K562 (cell line): ENCODE results near the gene MGAT5. TPM values are rescaled to one million over a fixed set of nuclear protein-coding genes. Genes with fewer than 3 reads are reported as not detected.

Experiments used
- KDM2B ChIP-seq: fragments of 250-450 bp; sonication (Bioruptor Pico); IDR thresholded peaks from 2 replicates; pipeline ENCODE4 v1.8.0; 2021; ENCODE audit warnings: mild to moderate bottlenecking, moderate library complexity
- MITF ChIP-seq: IDR thresholded peaks from 2 replicates; pipeline ENCODE4 v1.6.1; 2014; ENCODE audit warnings: antibody characterized with exemption
- NFIC ChIP-seq: fragments of 450-650 bp; IDR thresholded peaks from 2 replicates; pipeline ENCODE4 v1.6.1; 2017; ENCODE audit warnings: mild to moderate bottlenecking, inconsistent platforms
- REST ChIP-seq, 2 experiments: fragments of 450-650 bp; formaldehyde crosslinking in 1 of 2; IDR thresholded peaks; 2 replicates each; pipeline versions ENCODE4 v1.4.0 to v1.6.1; 2014 to 2020; ENCODE audit warnings: mild to moderate bottlenecking in 2 of 2, borderline replicate concordance in 1 of 2, low read depth in 1 of 2
- TOE1 ChIP-seq, 2 experiments: fragments of 450-650 bp in 1 of 2; sonication (generic) in 1 of 2; formaldehyde crosslinking in 1 of 2; IDR thresholded peaks; 2 replicates each; pipeline versions ENCODE4 v1.7.1 to v1.8.0; 2016 to 2022; ENCODE audit warnings: borderline replicate concordance in 2 of 2, mild to moderate bottlenecking in 2 of 2, antibody characterized with exemption in 1 of 2, inconsistent platforms in 1 of 2, low read depth in 1 of 2, missing genetic modification reagents in 1 of 2, moderate library complexity in 1 of 2
- ZBTB40 ChIP-seq, 2 experiments: fragments of 450-650 bp in 1 of 2; sonication (generic) in 1 of 2; formaldehyde crosslinking in 1 of 2; IDR thresholded peaks; 2 replicates each; pipeline versions ENCODE4 v1.7.1 to v1.9.0; 2016 to 2022; ENCODE audit warnings: inconsistent platforms in 1 of 2, mild to moderate bottlenecking in 1 of 2, missing genetic modification reagents in 1 of 2
- ZNF23 ChIP-seq: fragments of 250-450 bp; sonication (Bioruptor Pico); IDR thresholded peaks from 2 replicates; pipeline ENCODE4 v1.4.0; 2020; ENCODE audit warnings: mild to moderate bottlenecking
- ZNF354B ChIP-seq: fragments of 250-450 bp; sonication (Bioruptor Pico); IDR thresholded peaks from 2 replicates; pipeline ENCODE4 v1.4.0; 2020
- polyA plus RNA-seq, 8 experiments: library from polyadenylated mRNA; depleted of rRNA in 4 of 8; stranded (reverse) in 5 of 8; unstranded in 3 of 8; fragments of >200 nt; fragmentation: Nextera tagmentation in 2 of 8; fragmentation: Illumina TruSeq in 1 of 8; extraction: Ambion mirVana in 2 of 8; extraction: Trizol in 1 of 8; gene quantifications; 2 replicates each; pipeline versions ENCODE4 v1.2.1 to v1.2.3, GENCODE V29; 2011 to 2014; ENCODE audit warnings: inconsistent platforms in 1 of 8, missing spikeins in 1 of 8
- total RNA-seq, 7 experiments: library from RNA; depleted of rRNA in 6 of 7; stranded (reverse); fragments of >200 nt in 6 of 7; fragmentation: Illumina TruSeq in 2 of 7; extraction: Trizol in 2 of 7; gene quantifications; 2 replicates each; pipeline versions ENCODE4 v1.2.1 to v1.2.3, GENCODE V29; 2011 to 2021; ENCODE audit warnings: low replicate concordance in 1 of 7

MGAT5 gene
- total and polyA plus RNA-seq, 9 of the 15 experiments (the other 6 are each of a cell fraction or from before 2014, with no cell fraction given) = 1.6 to 18.6 (median 11.1) TPM

DNA sequence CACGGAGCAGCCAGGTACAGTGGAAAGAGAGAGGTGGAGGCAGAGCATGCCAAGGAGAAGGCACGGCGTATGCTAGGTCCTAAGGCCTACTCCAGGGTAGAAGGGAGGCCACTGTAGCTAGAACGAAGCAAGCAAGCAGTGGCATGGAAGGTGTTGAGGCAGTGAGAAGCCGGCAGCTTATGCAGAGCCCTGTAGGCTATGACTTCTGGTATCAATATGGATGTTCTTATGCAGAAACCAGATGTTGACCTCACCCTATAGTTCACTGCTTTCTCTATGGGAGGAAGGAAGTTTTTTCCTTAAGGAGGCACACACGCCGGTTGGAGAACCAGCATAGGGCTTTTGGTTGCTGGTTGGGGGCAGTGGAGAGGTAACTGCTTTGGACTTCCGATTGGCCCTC is 6.1 kb downstream of the MGAT5 start (continued):
- TF ChIP-seq ZBTB40 (IDR thresholded peaks at IDR 0.05) (no peak), ZBTB40 (CRISPR knock-in tag; IDR thresholded peaks at IDR 0.05) (no peak), ZNF354B (CRISPR knock-in tag) (no peak), TOE1 (IDR thresholded peaks at IDR 0.05; ENCODE audit: borderline replicate concordance) (no peak), TOE1 (CRISPR knock-in tag; IDR thresholded peaks at IDR 0.05; ENCODE audit: borderline replicate concordance, low read depth) (no peak), REST (IDR thresholded peaks at IDR 0.05; ENCODE audit: borderline replicate concordance) (no peak), REST (CRISPR knock-in tag; IDR thresholded peaks at IDR 0.05; ENCODE audit: low read depth) (no peak), KDM2B (CRISPR knock-in tag) (no peak), MITF (no peak), NFIC (no peak), ZNF23 (no peak)
